ENCODE data around the gene DNMBP.

- TF ChIP-seq SUZ12 (IDR thresholded peaks at IDR 0.05; ENCODE audit: extremely low read depth, insufficient read depth, insufficient read length) (no peak), YY1 (IDR thresholded peaks at IDR 0.05; ENCODE audit: insufficient read depth, insufficient read length) (no peak), ZNF274 (IDR thresholded peaks at IDR 0.05; ENCODE audit: low read depth, low read length) (no peak)
Observed at GRCh38 chr10:99853655-99854054, 156.1 kb downstream of the DNMBP start.

All from NT2/D1 (cell line).